Activated CD4-positive, alpha-beta T cell treated with anti-CD3 and anti-CD28 coated beads for 36 hours (primary cell): ENCODE measurements around the gene PPT1. TPM values are rescaled to one million over a fixed set of nuclear protein-coding genes. Genes with fewer than 3 reads are reported as not detected.
A peak's percentile ranks its signal among the peaks of the same experiment; 100 is the strongest.
"Not testable (repeated sequence)": the region's sequence is repeated elsewhere in the genome, so short reads cannot be mapped to it uniquely, and the experiment has no call there.

ENCODE experiments used
- ATAC-seq: fragments of 200-7000 bp; cut with Tn5 transposase; one replicate; pipeline ENCODE4 v1.10.0; 2021; ENCODE audit warnings: mild to moderate bottlenecking, moderate library complexity
- CTCF ChIA-PET: fragments of 350-600 bp; sonication (Branson Sonifier 250); formaldehyde crosslinking; loops from one replicate; lab custom pipeline; 2021; ENCODE audit warnings: antibody characterized with exemption; lab: Charles Lee
- POLR2A ChIA-PET: fragments of 350-600 bp; sonication (Branson Sonifier 250); formaldehyde crosslinking; loops from one replicate; lab custom pipeline; 2021; ENCODE audit warnings: antibody characterized with exemption, inconsistent platforms; lab: Charles Lee
- DNase-seq: peaks from one replicate; pipeline ENCODE4 v3.0.0-alpha.2; 2020
- H3K27ac Mint-ChIP-seq: one replicate; pipeline ENCODE4 v1.8.0; 2021; ENCODE audit warnings: mixed read lengths
- H3K27me3 Mint-ChIP-seq: one replicate; pipeline ENCODE4 v1.8.0; 2021; ENCODE audit warnings: mixed read lengths
- H3K36me3 Mint-ChIP-seq: one replicate; pipeline ENCODE4 v1.8.0; 2021; ENCODE audit warnings: low read depth, mixed read lengths
- H3K4me1 Mint-ChIP-seq: one replicate; pipeline ENCODE4 v1.8.0; 2021; ENCODE audit warnings: mixed read lengths
- H3K4me3 Mint-ChIP-seq: one replicate; pipeline ENCODE4 v1.8.0; 2021; ENCODE audit warnings: mild to moderate bottlenecking, moderate library complexity, mixed read lengths
- H3K9me3 Mint-ChIP-seq: one replicate; pipeline ENCODE4 v1.8.0; 2021; ENCODE audit warnings: low read depth, mixed read lengths
- intact Hi-C, 2 experiments: fragments of 100-400 bp; cut with DNase I in 1 of 2; cut with micrococcal nuclease in 1 of 2; formaldehyde crosslinking; loops; one replicate each; pipeline versions ENCODE4 v1.14.2 to v1.15.1; 2022 to 2024; cut with DNase I, micrococcal nuclease
- total RNA-seq, 2 experiments: library from RNA; stranded (reverse); gene quantifications; one replicate each; pipeline ENCODE4 v1.2.3, GENCODE V29; 2021

PPT1 gene
- total RNA-seq, 2 experiments from 2014 or later, result 75.4 to 77.4 TPM

DNA sequence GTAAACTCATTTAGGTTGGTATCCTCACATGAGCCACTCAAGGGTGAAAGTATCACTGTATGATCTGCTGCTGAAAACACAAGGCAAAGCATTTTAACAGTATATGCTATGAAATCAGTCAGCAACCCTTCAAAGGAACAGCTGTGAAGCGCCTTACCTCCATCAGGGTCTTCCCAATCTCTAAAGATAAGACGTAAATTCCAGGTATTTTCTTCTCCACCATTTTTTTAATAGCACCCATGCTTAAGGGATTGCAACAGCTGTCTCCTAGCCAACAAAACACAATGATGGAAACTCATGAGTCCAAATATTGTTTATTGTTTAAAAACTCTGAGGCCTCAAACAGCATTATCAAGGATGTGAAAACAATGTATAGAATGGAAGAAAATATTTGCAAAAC lies 4.8 kb downstream of the PPT1 start:
- Mint-ChIP-seq H3K27me3 (no peaks in the 10 kb centered on the region), H3K4me3 (no peak overlapping the region), H3K4me1 (peaks cover 31% of the 10 kb centered on the region), H3K9me3 (no peaks in the 10 kb centered on the region), H3K36me3 (peaks cover 41% of the 10 kb centered on the region), H3K27ac (no peak overlapping the region)
- POLR2A ChIA-PET, result interaction anchor here (0.7 kb wide), 1 partner anchor 46 kb away, joined by 5 read pairs; no protein-coding TSS in a partner anchor
- CTCF ChIA-PET, result interaction anchor here (1.5 to 1.9 kb wide), 2 partner anchors 14 to 60 kb away, joined by 4 to 9 read pairs; no protein-coding TSS in a partner anchor
- ATAC-seq (no peak), DNase-seq (no peak)
- intact Hi-C loops, result no loop called here

GRCh38 chr1:40090652-40091355 lies 6.2 kb downstream of the PPT1 start:
- no peaks in the 10 kb centered on the region for H3K27me3 Mint-ChIP-seq
- ChIA-PET CTCF (interaction anchor here (0.6 to 1.9 kb wide), 5 partner anchors 12 to 1548 kb away, joined by 3 to 9 read pairs (median 3); no protein-coding TSS in a partner anchor), POLR2A (interaction anchor here (0.6 to 0.7 kb wide), 3 partner anchors 142 to 287 kb away, joined by 3 to 5 read pairs (median 3); no protein-coding TSS in a partner anchor)
- H3K4me3 Mint-ChIP-seq, result no peak overlapping the region
- H3K9me3 Mint-ChIP-seq, result no peaks in the 10 kb centered on the region
- intact Hi-C loops, result no loop called here
- DNase-seq (no peak), ATAC-seq (no peak)
- H3K4me1 Mint-ChIP-seq, result peaks cover 20% of the 10 kb centered on the region
- no peak overlapping the region for H3K27ac Mint-ChIP-seq
- peaks cover 49% of the 10 kb centered on the region for H3K36me3 Mint-ChIP-seq

DNA sequence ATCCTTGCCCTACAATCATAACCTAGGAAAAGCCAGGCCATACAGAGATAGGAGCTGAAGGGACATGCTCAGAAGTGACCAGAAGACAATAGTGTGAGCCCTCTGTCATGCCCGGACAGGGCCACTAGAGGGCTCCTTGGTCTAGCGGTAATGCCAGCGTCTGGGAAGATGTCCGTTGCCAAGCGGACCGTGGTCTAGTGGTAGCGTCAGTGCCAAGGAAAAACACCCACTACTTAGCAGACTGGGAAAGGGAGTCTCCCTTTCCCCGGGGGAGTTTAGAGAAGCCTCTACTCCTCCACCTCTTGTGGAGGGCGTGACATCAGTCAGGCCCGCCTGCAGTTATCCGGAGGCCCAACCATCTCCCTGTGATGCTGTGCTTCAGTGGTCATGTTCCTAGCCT lies 12.3 kb downstream of the PPT1 start:
- H3K9me3 Mint-ChIP-seq, POLR2A ChIA-PET, H3K4me1 Mint-ChIP-seq, H3K4me3 Mint-ChIP-seq, H3K27ac Mint-ChIP-seq, ATAC-seq, H3K27me3 Mint-ChIP-seq: not testable (repeated sequence)
- CTCF ChIA-PET, result interaction anchor here (0.6 to 6.1 kb wide), 9 partner anchors 10 to 279 kb away, joined by 3 to 37 read pairs (median 5); no protein-coding TSS in a partner anchor
- peak; percentile 64 for DNase-seq
- peaks cover 42% of the 10 kb centered on the region for H3K36me3 Mint-ChIP-seq
- intact Hi-C loops, result loop anchor here in 1 of 2 experiments (5.0 kb wide), 1 partner anchor 328 kb away; no protein-coding TSS in a partner anchor

- Mint-ChIP-seq H3K4me3 (no peak overlapping the region), H3K27me3 (no peaks in the 10 kb centered on the region), H3K4me1 (peaks cover 11% of the 10 kb centered on the region), H3K27ac (no peak overlapping the region), H3K9me3 (no peaks in the 10 kb centered on the region), H3K36me3 (peaks cover 44% of the 10 kb centered on the region)
- ChIA-PET POLR2A (no interaction called here), CTCF (interaction anchor here (0.6 to 6.1 kb wide), 3 partner anchors 62 to 458 kb away, joined by 3 to 37 read pairs (median 3); no protein-coding TSS in a partner anchor)
- DNase-seq (no peak), ATAC-seq (no peak)
- intact Hi-C loops, result loop anchor here in 1 of 2 experiments (5.0 kb wide), 1 partner anchor 330 kb away; no protein-coding TSS in a partner anchor
Observed at GRCh38 chr1:40081871-40082270, 15.2 kb downstream of the PPT1 start.

GRCh38 chr1:40079774-40080400 lies 17.2 kb downstream of the PPT1 start:
- Mint-ChIP-seq H3K27ac (peak overlapping the region; percentile 37), H3K4me1 (peaks cover 11% of the 10 kb centered on the region), H3K9me3 (no peaks in the 10 kb centered on the region), H3K4me3 (no peak overlapping the region), H3K36me3 (peaks cover 41% of the 10 kb centered on the region), H3K27me3 (no peaks in the 10 kb centered on the region)
- intact Hi-C loops, result loop anchor here in 1 of 2 experiments (5.0 kb wide), 1 partner anchor 332 kb away; no protein-coding TSS in a partner anchor
- ChIA-PET CTCF (interaction anchor here (0.6 to 3.1 kb wide), 5 partner anchors 9 to 259 kb away, joined by 3 to 20 read pairs (median 3); no protein-coding TSS in a partner anchor), POLR2A (no interaction called here)
- DNase-seq (no peak), ATAC-seq (no peak)

GRCh38 chr1:40078512-40079333 lies 18.3 kb downstream of the PPT1 start:
- H3K27ac Mint-ChIP-seq, result peak overlapping the region; percentile 70
- ATAC-seq, result peak; percentile 82
- DNase-seq, result peak; percentile 61
- intact Hi-C loops, result loop anchor here (1.0 kb wide), 1 partner anchor 260 kb away; no protein-coding TSS in a partner anchor
- H3K36me3 Mint-ChIP-seq, result peaks cover 36% of the 10 kb centered on the region
- no peaks in the 10 kb centered on the region for H3K9me3 Mint-ChIP-seq
- no peaks in the 10 kb centered on the region for H3K27me3 Mint-ChIP-seq
- peaks cover 13% of the 10 kb centered on the region for H3K4me1 Mint-ChIP-seq
- CTCF ChIA-PET, result interaction anchor here (0.6 to 3.3 kb wide), 14 partner anchors 10 to 914 kb away, joined by 3 to 20 read pairs (median 3); no protein-coding TSS in a partner anchor
- H3K4me3 Mint-ChIP-seq, result no peak overlapping the region
- POLR2A ChIA-PET, result no interaction called here

DNA sequence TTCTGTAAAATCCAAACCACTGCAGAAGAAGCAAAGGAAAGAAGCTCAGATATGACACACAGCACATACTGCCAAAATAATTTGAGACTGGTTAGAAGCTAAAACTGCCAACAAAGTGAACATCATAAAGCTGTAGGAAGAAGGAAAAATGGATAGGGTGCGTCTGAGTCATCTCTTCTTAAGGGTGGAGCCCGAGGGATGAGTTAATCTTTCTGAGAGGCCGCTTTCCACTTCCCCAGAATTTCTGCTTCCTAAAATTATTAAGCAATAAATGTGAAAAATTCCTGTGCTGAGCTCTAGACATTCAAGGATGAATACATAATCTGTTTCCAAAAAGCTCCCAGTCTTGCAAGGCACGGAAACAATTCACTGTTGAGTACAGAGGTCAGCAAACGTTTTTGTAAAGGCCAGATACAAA lies 20.1 kb downstream of the PPT1 start:
- no peak for ATAC-seq
- Mint-ChIP-seq H3K27me3 (no peaks in the 10 kb centered on the region), H3K4me3 (no peak overlapping the region), H3K27ac (peak overlapping the region; percentile 60), H3K4me1 (peaks cover 17% of the 10 kb centered on the region), H3K36me3 (peaks cover 48% of the 10 kb centered on the region), H3K9me3 (no peaks in the 10 kb centered on the region)
- intact Hi-C loops, result no loop called here
- POLR2A ChIA-PET, result interaction anchor here (0.6 kb wide), 1 partner anchor 11 kb away, joined by 4 read pairs; no protein-coding TSS in a partner anchor
- CTCF ChIA-PET, result interaction anchor here (0.6 to 3.3 kb wide), 9 partner anchors 13 to 262 kb away, joined by 3 to 12 read pairs (median 3); no protein-coding TSS in a partner anchor
- DNase-seq, result no peak

DNA sequence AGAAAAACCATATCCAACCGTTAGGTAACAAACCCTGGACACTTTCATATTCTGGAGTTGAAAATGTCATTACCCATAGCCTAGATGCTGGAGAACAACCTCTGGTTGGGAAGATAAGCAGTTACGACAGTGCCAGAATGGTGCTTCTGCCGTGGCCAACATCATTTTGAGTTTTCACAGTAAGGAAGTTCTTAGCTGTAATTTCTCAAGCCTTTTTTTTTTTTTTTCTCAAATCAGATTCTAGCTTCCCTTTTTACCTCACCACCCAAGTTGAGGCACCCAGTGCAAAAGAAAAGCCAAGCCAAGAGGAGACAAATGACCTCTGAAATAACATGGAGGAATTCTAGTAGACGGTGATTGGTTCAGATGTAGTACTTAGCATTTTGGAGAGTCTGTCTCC lies 21.8 kb downstream of the PPT1 start:
- no peak overlapping the region for H3K27ac Mint-ChIP-seq
- H3K4me3 Mint-ChIP-seq, result no peak overlapping the region
- intact Hi-C loops, result no loop called here
- no peak for ATAC-seq
- ChIA-PET CTCF (interaction anchor here (0.6 to 1.5 kb wide), 6 partner anchors 9 to 469 kb away, joined by 3 to 7 read pairs (median 4); no protein-coding TSS in a partner anchor), POLR2A (interaction anchor here (0.5 kb wide), 1 partner anchor 52 kb away, joined by 3 read pairs; no protein-coding TSS in a partner anchor)
- H3K9me3 Mint-ChIP-seq, result no peaks in the 10 kb centered on the region
- DNase-seq, result no peak
- peaks cover 17% of the 10 kb centered on the region for H3K4me1 Mint-ChIP-seq
- H3K36me3 Mint-ChIP-seq, result peaks cover 57% of the 10 kb centered on the region
- H3K27me3 Mint-ChIP-seq, result no peaks in the 10 kb centered on the region

DNA sequence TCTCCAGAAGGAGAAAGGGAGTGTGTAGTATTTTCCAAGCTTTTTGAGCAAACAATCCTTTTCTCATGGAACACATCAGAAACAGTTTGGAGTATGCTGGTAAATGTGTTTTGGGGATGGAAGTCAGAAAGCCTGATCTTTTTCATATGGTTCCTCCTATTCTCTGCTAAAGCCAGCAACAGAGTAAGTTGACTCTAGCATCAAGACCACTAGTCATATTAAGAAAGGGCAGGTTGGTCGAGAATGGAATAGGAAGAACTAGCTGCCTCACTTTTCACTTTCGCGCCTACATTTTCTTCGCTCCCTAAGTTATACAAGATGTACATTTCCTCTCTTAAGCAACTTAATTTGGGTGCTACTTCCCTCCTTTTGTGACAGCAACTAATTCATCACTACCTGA lies 24.0 kb downstream of the PPT1 start:
- H3K4me1 Mint-ChIP-seq, result peaks cover 13% of the 10 kb centered on the region
- POLR2A ChIA-PET, result no interaction called here
- intact Hi-C loops, result no loop called here
- no peak for DNase-seq
- H3K27ac Mint-ChIP-seq, result peak overlapping the region; percentile 34
- ATAC-seq, result no peak
- H3K4me3 Mint-ChIP-seq, result no peak overlapping the region
- peaks cover 58% of the 10 kb centered on the region for H3K36me3 Mint-ChIP-seq
- CTCF ChIA-PET, result no interaction called here
- no peaks in the 10 kb centered on the region for H3K27me3 Mint-ChIP-seq
- no peaks in the 10 kb centered on the region for H3K9me3 Mint-ChIP-seq

- intact Hi-C loops, result no loop called here
- ATAC-seq (no peak), DNase-seq (no peak)
- Mint-ChIP-seq H3K27me3 (no peaks in the 10 kb centered on the region), H3K36me3 (peaks cover 59% of the 10 kb centered on the region), H3K9me3 (no peaks in the 10 kb centered on the region), H3K27ac (peak overlapping the region; percentile 34), H3K4me1 (peaks cover 19% of the 10 kb centered on the region), H3K4me3 (no peak overlapping the region)
- CTCF ChIA-PET, result interaction anchor here (1.0 to 1.5 kb wide), 2 partner anchors 8 to 267 kb away, joined by 3 to 6 read pairs; no protein-coding TSS in a partner anchor
- POLR2A ChIA-PET, result no interaction called here
Observed at GRCh38 chr1:40072142-40072541, 24.9 kb downstream of the PPT1 start.
